HEK293 (cell line): ENCODE measurements around the gene ZNF423.

Experiments
- CTCF ChIP-seq: fragments of 450-650 bp; formaldehyde crosslinking; IDR thresholded peaks from 2 replicates; pipeline ENCODE4 v1.5.1; 2016; ENCODE audit warnings: missing biosample characterization, missing genetic modification characterization
- ZNF24 ChIP-seq: fragments of 450-650 bp; formaldehyde crosslinking; IDR thresholded peaks from 2 replicates; pipeline ENCODE4 v1.5.1; 2016; ENCODE audit warnings: missing biosample characterization, missing genetic modification characterization
- ZSCAN16 ChIP-seq: fragments of 450-650 bp; formaldehyde crosslinking; IDR thresholded peaks from 2 replicates; pipeline ENCODE4 v1.5.1; 2016; ENCODE audit warnings: missing biosample characterization, missing genetic modification characterization

- no peak for TF ChIP-seq ZSCAN16 (tag by site-specific recombination)
- no peak for TF ChIP-seq CTCF (tag by site-specific recombination)
- no peak for TF ChIP-seq ZNF24
These were observed 95.1 kb downstream of the ZNF423 start for GRCh38 chr16:49760815-49761214.
